Loucy (cell line): Measurements from ENCODE around the gene TRH.

Experiments used
- EZH2phosphoT487 ChIP-seq: fragments of 200-600 bp; IDR thresholded peaks from 2 replicates; pipeline ENCODE4 v1.6.1; 2018; ENCODE audit warnings: antibody characterized with exemption, mild to moderate bottlenecking, moderate library complexity, borderline replicate concordance
- TF ChIP-seq, protein P1 (sequence below): fragments of 200-600 bp; sonication (generic); conservative IDR thresholded peaks from 2 replicates; pipeline ENCODE4 v1.5.1; 2014; ENCODE audit warnings: mild to moderate bottlenecking, antibody characterized with exemption, low read length

DNA sequence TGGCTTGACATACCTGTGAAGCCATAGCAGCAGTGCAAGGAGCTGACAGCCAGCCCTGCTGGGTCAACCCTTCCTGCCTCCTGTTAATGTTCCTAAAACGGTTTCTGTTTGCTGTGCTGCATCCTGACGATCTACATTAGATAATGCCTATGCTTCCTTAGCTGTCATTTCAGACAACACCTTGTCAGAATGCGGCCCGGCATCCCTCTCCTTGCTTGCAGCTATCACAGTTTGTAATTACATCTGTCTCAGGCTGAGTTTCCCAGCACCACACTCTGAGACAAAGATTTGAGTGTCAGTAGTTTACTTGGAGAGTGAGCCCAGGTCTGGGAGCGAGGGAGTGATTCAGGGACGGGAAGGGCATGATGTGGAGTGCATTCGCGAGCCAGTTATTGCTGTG lies 9.0 kb downstream of the TRH start:
- no peak for TF ChIP-seq EZH2phosphoT487
- TF ChIP-seq, protein P1, sequence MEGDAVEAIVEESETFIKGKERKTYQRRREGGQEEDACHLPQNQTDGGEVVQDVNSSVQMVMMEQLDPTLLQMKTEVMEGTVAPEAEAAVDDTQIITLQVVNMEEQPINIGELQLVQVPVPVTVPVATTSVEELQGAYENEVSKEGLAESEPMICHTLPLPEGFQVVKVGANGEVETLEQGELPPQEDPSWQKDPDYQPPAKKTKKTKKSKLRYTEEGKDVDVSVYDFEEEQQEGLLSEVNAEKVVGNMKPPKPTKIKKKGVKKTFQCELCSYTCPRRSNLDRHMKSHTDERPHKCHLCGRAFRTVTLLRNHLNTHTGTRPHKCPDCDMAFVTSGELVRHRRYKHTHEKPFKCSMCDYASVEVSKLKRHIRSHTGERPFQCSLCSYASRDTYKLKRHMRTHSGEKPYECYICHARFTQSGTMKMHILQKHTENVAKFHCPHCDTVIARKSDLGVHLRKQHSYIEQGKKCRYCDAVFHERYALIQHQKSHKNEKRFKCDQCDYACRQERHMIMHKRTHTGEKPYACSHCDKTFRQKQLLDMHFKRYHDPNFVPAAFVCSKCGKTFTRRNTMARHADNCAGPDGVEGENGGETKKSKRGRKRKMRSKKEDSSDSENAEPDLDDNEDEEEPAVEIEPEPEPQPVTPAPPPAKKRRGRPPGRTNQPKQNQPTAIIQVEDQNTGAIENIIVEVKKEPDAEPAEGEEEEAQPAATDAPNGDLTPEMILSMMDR: no peak
